C4-2B (cell line): Measurements from ENCODE around the gene RRAS.
"Not testable (repeated sequence)": the region's sequence is repeated elsewhere in the genome, so short reads cannot be mapped to it uniquely, and the experiment has no call there.

Experiments
- H3K27ac ChIP-seq: fragments of 450-650 bp; 2 replicates; pipeline ENCODE4 v1.5.1; 2017
- CTCF ChIP-seq: fragments of 450-650 bp; conservative IDR thresholded peaks from 2 replicates; pipeline ENCODE4 v1.5.1; 2017; ENCODE audit warnings: mild to moderate bottlenecking
- ZFX ChIP-seq: fragments of 450-650 bp; IDR thresholded peaks from 2 replicates; pipeline ENCODE4 v1.6.1; 2017

The RRAS gene

GRCh38 chr19:49641688-49642491, 1.9 kb upstream of the RRAS start, which contains the start of gene SCAF1:
Gene SCAF1 (plus strand): TSS chr19:49642209. CDS start chr19:49645027, 2,818 bp downstream.
- H3K27ac ChIP-seq = peak within 1 kb of the TSS; percentile 91

GRCh38 chr19:49639401-49640112, 386 bp downstream of the RRAS start:
- peak overlapping the region; percentile 91 for H3K27ac ChIP-seq
- no peak for TF ChIP-seq ZFX
- no peak for TF ChIP-seq CTCF

More at GRCh38 chr19:49641688-49642491, 1.9 kb upstream of the RRAS start, which contains the start of gene SCAF1:
- TF ChIP-seq ZFX (no peak; the same call in 1 of the 2 replicates), CTCF (no peak)

GRCh38 chr19:49637821-49638738, 1.9 kb downstream of the RRAS start:
- peak overlapping the region; percentile 51 for H3K27ac ChIP-seq
- TF ChIP-seq CTCF = no peak
- no peak for TF ChIP-seq ZFX

GRCh38 chr19:49636233-49636932, 3.6 kb downstream of the RRAS start:
- TF ChIP-seq CTCF (no peak), ZFX (no peak)
- no peak overlapping the region for H3K27ac ChIP-seq

- H3K27ac ChIP-seq = no peak overlapping the region
- TF ChIP-seq ZFX (no peak), CTCF (no peak)
Measured at GRCh38 chr19:49635530-49636232, 4.3 kb downstream of the RRAS start.

GRCh38 chr19:49633273-49633672, 6.7 kb downstream of the RRAS start:
- H3K27ac ChIP-seq = not testable (repeated sequence)
